GM12878 (cell line): ENCODE data around the gene INIP. TPM values are rescaled to one million over a fixed set of nuclear protein-coding genes. Genes with fewer than 3 reads are reported as not detected.

Experiments used
- BMI1 ChIP-seq: fragments of 450-650 bp; IDR thresholded peaks from 2 replicates; pipeline ENCODE4 v1.6.1; 2016; ENCODE audit warnings: mild to moderate bottlenecking, moderate library complexity, borderline replicate concordance
- MYC ChIP-seq: IDR thresholded peaks from 2 replicates; pipeline ENCODE4 v1.6.1; 2011; ENCODE audit warnings: mild to moderate bottlenecking, low read length, moderate library complexity, inconsistent platforms; ENCODE audit not compliant: insufficient read depth, insufficient replicate concordance, insufficient read length, severe bottlenecking
- NR2F1 ChIP-seq: fragments of 450-650 bp; conservative IDR thresholded peaks from 2 replicates; pipeline ENCODE4 v1.6.1; 2017; ENCODE audit warnings: mild to moderate bottlenecking
- SMARCA5 ChIP-seq: fragments of 450-650 bp; IDR thresholded peaks from 2 replicates; pipeline ENCODE4 v1.6.1; 2017; ENCODE audit warnings: mild to moderate bottlenecking
- SRF ChIP-seq, 2 experiments: IDR thresholded peaks; 2 replicates each; pipeline ENCODE4 v1.6.1; 2011; ENCODE audit warnings: low read depth in 2 of 2, low read length in 2 of 2, mild to moderate bottlenecking in 1 of 2, moderate library complexity in 1 of 2
- polyA plus RNA-seq, 11 experiments: library from polyadenylated mRNA; depleted of rRNA in 4 of 11; unstranded in 6 of 11; stranded (reverse) in 5 of 11; fragments of >200 nt; fragmentation: Nextera tagmentation in 4 of 11; fragmentation: Illumina TruSeq in 1 of 11; extraction: Ambion mirVana in 4 of 11; extraction: Trizol in 1 of 11; gene quantifications; 1 replicate in 1 of 11; 2 replicates in 10 of 11; pipeline versions ENCODE4 v1.2.1 to v1.2.3, GENCODE V29; 2011 to 2016; ENCODE audit warnings: inconsistent platforms in 2 of 11, missing spikeins in 2 of 11, low read depth in 1 of 11
- total RNA-seq, 4 experiments: library from RNA; depleted of rRNA in 3 of 4; stranded (reverse); fragments of >200 nt in 3 of 4; fragmentation: Illumina TruSeq in 1 of 4; extraction: Trizol in 1 of 4; gene quantifications; 2 replicates each; pipeline versions ENCODE4 v1.2.1 to v1.2.3, GENCODE V29; 2013 to 2021
- TF ChIP-seq, protein P1 (sequence below): fragments of 450-650 bp; IDR thresholded peaks from 2 replicates; pipeline ENCODE4 v1.6.1; 2017; ENCODE audit warnings: mild to moderate bottlenecking, moderate library complexity
- TF ChIP-seq, protein P2 (sequence below): fragments of 450-650 bp; IDR thresholded peaks from 2 replicates; pipeline ENCODE4 v1.6.1; 2016; ENCODE audit warnings: mild to moderate bottlenecking

Gene INIP
- total and polyA plus RNA-seq, 10 of the 15 experiments (the other 5 are each of a cell fraction or from before 2014, with no cell fraction given) = 18.9 to 66.5 (median 37.7) TPM

DNA sequence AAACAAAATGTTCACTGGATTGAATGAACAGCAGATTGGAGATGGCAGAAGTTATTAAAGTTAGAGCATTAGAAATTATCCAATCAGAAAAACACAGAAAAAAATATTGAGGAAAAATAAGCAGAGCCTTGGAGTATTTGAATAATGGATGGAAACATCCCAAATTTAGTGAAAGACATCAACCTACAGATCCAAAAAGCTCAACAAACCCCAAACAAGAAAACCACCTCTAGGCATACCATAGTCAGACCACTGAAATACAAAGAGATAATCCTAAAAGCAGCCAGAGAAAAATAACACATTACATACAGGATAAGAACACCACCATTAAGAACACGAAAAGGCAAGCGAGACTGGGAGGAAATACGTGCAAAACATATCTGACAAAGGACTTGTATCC lies 5.2 kb downstream of the INIP start (continued):
- TF ChIP-seq, protein P1, sequence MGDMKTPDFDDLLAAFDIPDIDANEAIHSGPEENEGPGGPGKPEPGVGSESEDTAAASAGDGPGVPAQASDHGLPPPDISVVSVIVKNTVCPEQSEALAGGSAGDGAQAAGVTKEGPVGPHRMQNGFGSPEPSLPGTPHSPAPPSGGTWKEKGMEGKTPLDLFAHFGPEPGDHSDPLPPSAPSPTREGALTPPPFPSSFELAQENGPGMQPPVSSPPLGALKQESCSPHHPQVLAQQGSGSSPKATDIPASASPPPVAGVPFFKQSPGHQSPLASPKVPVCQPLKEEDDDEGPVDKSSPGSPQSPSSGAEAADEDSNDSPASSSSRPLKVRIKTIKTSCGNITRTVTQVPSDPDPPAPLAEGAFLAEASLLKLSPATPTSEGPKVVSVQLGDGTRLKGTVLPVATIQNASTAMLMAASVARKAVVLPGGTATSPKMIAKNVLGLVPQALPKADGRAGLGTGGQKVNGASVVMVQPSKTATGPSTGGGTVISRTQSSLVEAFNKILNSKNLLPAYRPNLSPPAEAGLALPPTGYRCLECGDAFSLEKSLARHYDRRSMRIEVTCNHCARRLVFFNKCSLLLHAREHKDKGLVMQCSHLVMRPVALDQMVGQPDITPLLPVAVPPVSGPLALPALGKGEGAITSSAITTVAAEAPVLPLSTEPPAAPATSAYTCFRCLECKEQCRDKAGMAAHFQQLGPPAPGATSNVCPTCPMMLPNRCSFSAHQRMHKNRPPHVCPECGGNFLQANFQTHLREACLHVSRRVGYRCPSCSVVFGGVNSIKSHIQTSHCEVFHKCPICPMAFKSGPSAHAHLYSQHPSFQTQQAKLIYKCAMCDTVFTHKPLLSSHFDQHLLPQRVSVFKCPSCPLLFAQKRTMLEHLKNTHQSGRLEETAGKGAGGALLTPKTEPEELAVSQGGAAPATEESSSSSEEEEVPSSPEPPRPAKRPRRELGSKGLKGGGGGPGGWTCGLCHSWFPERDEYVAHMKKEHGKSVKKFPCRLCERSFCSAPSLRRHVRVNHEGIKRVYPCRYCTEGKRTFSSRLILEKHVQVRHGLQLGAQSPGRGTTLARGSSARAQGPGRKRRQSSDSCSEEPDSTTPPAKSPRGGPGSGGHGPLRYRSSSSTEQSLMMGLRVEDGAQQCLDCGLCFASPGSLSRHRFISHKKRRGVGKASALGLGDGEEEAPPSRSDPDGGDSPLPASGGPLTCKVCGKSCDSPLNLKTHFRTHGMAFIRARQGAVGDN = no peak
- TF ChIP-seq NR2F1 (no peak), SMARCA5 (no peak), SRF (IDR thresholded peaks at IDR 0.05; ENCODE audit: low read depth in 2 of 2, low read length in 2 of 2) (no peak), MYC (no peak), BMI1 (no peak)
- TF ChIP-seq, protein P2, sequence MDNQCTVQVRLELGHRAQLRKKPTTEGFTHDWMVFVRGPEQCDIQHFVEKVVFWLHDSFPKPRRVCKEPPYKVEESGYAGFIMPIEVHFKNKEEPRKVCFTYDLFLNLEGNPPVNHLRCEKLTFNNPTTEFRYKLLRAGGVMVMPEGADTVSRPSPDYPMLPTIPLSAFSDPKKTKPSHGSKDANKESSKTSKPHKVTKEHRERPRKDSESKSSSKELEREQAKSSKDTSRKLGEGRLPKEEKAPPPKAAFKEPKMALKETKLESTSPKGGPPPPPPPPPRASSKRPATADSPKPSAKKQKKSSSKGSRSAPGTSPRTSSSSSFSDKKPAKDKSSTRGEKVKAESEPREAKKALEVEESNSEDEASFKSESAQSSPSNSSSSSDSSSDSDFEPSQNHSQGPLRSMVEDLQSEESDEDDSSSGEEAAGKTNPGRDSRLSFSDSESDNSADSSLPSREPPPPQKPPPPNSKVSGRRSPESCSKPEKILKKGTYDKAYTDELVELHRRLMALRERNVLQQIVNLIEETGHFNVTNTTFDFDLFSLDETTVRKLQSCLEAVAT = no peak
